Measurements from ENCODE around the gene ZNF827. TPM values are rescaled to one million over a fixed set of nuclear protein-coding genes. Genes with fewer than 3 reads are reported as not detected.

ZNF827 gene
- total RNA-seq, 2 experiments from 2014 or later = 12.2 to 14.4 TPM

GRCh38 chr4:145785391-145786008 lies 153.1 kb downstream of the ZNF827 start:
- ChIA-PET POLR2A (no interaction called here), CTCF (no interaction called here)
- H3K36me3 Mint-ChIP-seq (ENCODE audit: low read depth) = peaks cover 35% of the 10 kb centered on the region
- no peak overlapping the region for H3K27ac Mint-ChIP-seq
- DNase-seq = no peak
- H3K9me3 Mint-ChIP-seq = peaks cover 14% of the 10 kb centered on the region
- H3K4me1 Mint-ChIP-seq = peaks cover 5% of the 10 kb centered on the region
- no peaks in the 10 kb centered on the region for H3K27me3 Mint-ChIP-seq
- no peak overlapping the region for H3K4me3 Mint-ChIP-seq

GRCh38 chr4:145784036-145784435 lies 154.6 kb downstream of the ZNF827 start:
- no peak for DNase-seq
- POLR2A ChIA-PET = no interaction called here
- Mint-ChIP-seq H3K4me1 (peaks cover 5% of the 10 kb centered on the region), H3K36me3 (ENCODE audit: low read depth) (peaks cover 39% of the 10 kb centered on the region), H3K4me3 (no peak overlapping the region), H3K27me3 (no peaks in the 10 kb centered on the region), H3K9me3 (peaks cover 14% of the 10 kb centered on the region), H3K27ac (no peak overlapping the region)
- CTCF ChIA-PET = interaction anchor here (1.1 to 1.2 kb wide), 2 partner anchors 17 to 19 kb away, joined by 3 read pairs; no protein-coding TSS in a partner anchor

- ChIA-PET POLR2A (no interaction called here), CTCF (no interaction called here)
- Mint-ChIP-seq H3K4me3 (no peak overlapping the region), H3K4me1 (peaks cover 5% of the 10 kb centered on the region), H3K27me3 (no peaks in the 10 kb centered on the region), H3K27ac (no peak overlapping the region), H3K9me3 (peaks cover 14% of the 10 kb centered on the region), H3K36me3 (ENCODE audit: low read depth) (peaks cover 46% of the 10 kb centered on the region)
- no peak for DNase-seq
Measured at GRCh38 chr4:145782756-145783155, 155.9 kb downstream of the ZNF827 start.

- no peak overlapping the region for H3K27ac Mint-ChIP-seq
- H3K27me3 Mint-ChIP-seq = no peaks in the 10 kb centered on the region
- POLR2A ChIA-PET = no interaction called here
- H3K9me3 Mint-ChIP-seq = peaks cover 11% of the 10 kb centered on the region
- peaks cover 47% of the 10 kb centered on the region for H3K36me3 Mint-ChIP-seq (ENCODE audit: low read depth)
- peaks cover 5% of the 10 kb centered on the region for H3K4me1 Mint-ChIP-seq
- CTCF ChIA-PET = interaction anchor here (1.3 kb wide), 1 partner anchor 10 kb away, joined by 3 read pairs; no protein-coding TSS in a partner anchor
- H3K4me3 Mint-ChIP-seq = no peak overlapping the region
- no peak for DNase-seq
Measured at GRCh38 chr4:145781351-145781750, 157.3 kb downstream of the ZNF827 start.

GRCh38 chr4:145779319-145779801 lies 159.3 kb downstream of the ZNF827 start:
- H3K9me3 Mint-ChIP-seq = peaks cover 9% of the 10 kb centered on the region
- ChIA-PET CTCF (no interaction called here), POLR2A (no interaction called here)
- DNase-seq = no peak
- no peaks in the 10 kb centered on the region for H3K27me3 Mint-ChIP-seq
- peaks cover 45% of the 10 kb centered on the region for H3K36me3 Mint-ChIP-seq (ENCODE audit: low read depth)
- no peak overlapping the region for H3K4me3 Mint-ChIP-seq
- H3K4me1 Mint-ChIP-seq = peaks cover 5% of the 10 kb centered on the region
- H3K27ac Mint-ChIP-seq = no peak overlapping the region

GRCh38 chr4:145776208-145776607 lies 162.4 kb downstream of the ZNF827 start:
- ChIA-PET CTCF (no interaction called here), POLR2A (no interaction called here)
- H3K27ac Mint-ChIP-seq = no peak overlapping the region
- no peaks in the 10 kb centered on the region for H3K9me3 Mint-ChIP-seq
- H3K4me3 Mint-ChIP-seq = no peak overlapping the region
- H3K4me1 Mint-ChIP-seq = no peaks in the 10 kb centered on the region
- DNase-seq = no peak
- peaks cover 43% of the 10 kb centered on the region for H3K36me3 Mint-ChIP-seq (ENCODE audit: low read depth)
- no peaks in the 10 kb centered on the region for H3K27me3 Mint-ChIP-seq

GRCh38 chr4:145775406-145775805 lies 163.2 kb downstream of the ZNF827 start:
- CTCF ChIA-PET = no interaction called here

GRCh38 chr4:145774473-145774872 lies 164.2 kb downstream of the ZNF827 start:
- peaks cover 38% of the 10 kb centered on the region for H3K36me3 Mint-ChIP-seq (ENCODE audit: low read depth)
- CTCF ChIA-PET = no interaction called here
- no peak for DNase-seq
- H3K4me1 Mint-ChIP-seq = no peaks in the 10 kb centered on the region
- H3K27me3 Mint-ChIP-seq = no peaks in the 10 kb centered on the region
- H3K4me3 Mint-ChIP-seq = no peak overlapping the region
- H3K9me3 Mint-ChIP-seq = no peaks in the 10 kb centered on the region
- H3K27ac Mint-ChIP-seq = no peak overlapping the region
- POLR2A ChIA-PET = no interaction called here

More at GRCh38 chr4:145775406-145775805, 163.2 kb downstream of the ZNF827 start:
- POLR2A ChIA-PET = no interaction called here
- Mint-ChIP-seq H3K4me1 (no peaks in the 10 kb centered on the region), H3K27ac (no peak overlapping the region), H3K4me3 (no peak overlapping the region), H3K27me3 (no peaks in the 10 kb centered on the region), H3K36me3 (ENCODE audit: low read depth) (peaks cover 40% of the 10 kb centered on the region), H3K9me3 (no peaks in the 10 kb centered on the region)
- DNase-seq = no peak

- H3K9me3 Mint-ChIP-seq = no peaks in the 10 kb centered on the region
- ChIA-PET CTCF (interaction anchor here (0.5 kb wide), 1 partner anchor 21 kb away, joined by 3 read pairs; no protein-coding TSS in a partner anchor), POLR2A (no interaction called here)
- H3K27me3 Mint-ChIP-seq = no peaks in the 10 kb centered on the region
- DNase-seq = no peak
- no peak overlapping the region for H3K4me3 Mint-ChIP-seq
- no peak overlapping the region for H3K27ac Mint-ChIP-seq
- H3K36me3 Mint-ChIP-seq (ENCODE audit: low read depth) = peaks cover 36% of the 10 kb centered on the region
- H3K4me1 Mint-ChIP-seq = no peaks in the 10 kb centered on the region
Measured at GRCh38 chr4:145773581-145774234, 164.9 kb downstream of the ZNF827 start.

GRCh38 chr4:145772347-145772746 lies 166.3 kb downstream of the ZNF827 start:
- Mint-ChIP-seq H3K4me1 (peaks cover 3% of the 10 kb centered on the region), H3K4me3 (no peak overlapping the region), H3K27ac (no peak overlapping the region), H3K27me3 (no peaks in the 10 kb centered on the region), H3K36me3 (ENCODE audit: low read depth) (peaks cover 38% of the 10 kb centered on the region), H3K9me3 (peaks cover 4% of the 10 kb centered on the region)
- POLR2A ChIA-PET = interaction anchor here (0.6 kb wide), 1 partner anchor 1946 kb away, joined by 4 read pairs; no protein-coding TSS in a partner anchor
- DNase-seq = no peak
- CTCF ChIA-PET = no interaction called here

GRCh38 chr4:145770124-145770523 lies 168.5 kb downstream of the ZNF827 start:
- ChIA-PET POLR2A (no interaction called here), CTCF (no interaction called here)
- no peak for DNase-seq
- peaks cover 56% of the 10 kb centered on the region for H3K36me3 Mint-ChIP-seq (ENCODE audit: low read depth)
- no peaks in the 10 kb centered on the region for H3K27me3 Mint-ChIP-seq
- no peak overlapping the region for H3K4me3 Mint-ChIP-seq
- no peak overlapping the region for H3K27ac Mint-ChIP-seq
- H3K4me1 Mint-ChIP-seq = peaks cover 16% of the 10 kb centered on the region
- H3K9me3 Mint-ChIP-seq = peaks cover 14% of the 10 kb centered on the region

- DNase-seq = no peak
- H3K9me3 Mint-ChIP-seq = peaks cover 14% of the 10 kb centered on the region
- no peak overlapping the region for H3K27ac Mint-ChIP-seq
- ChIA-PET POLR2A (no interaction called here), CTCF (interaction anchor here (0.8 kb wide), 1 partner anchor 28 kb away, joined by 4 read pairs; no protein-coding TSS in a partner anchor)
- H3K27me3 Mint-ChIP-seq = no peaks in the 10 kb centered on the region
- no peak overlapping the region for H3K4me3 Mint-ChIP-seq
- H3K36me3 Mint-ChIP-seq (ENCODE audit: low read depth) = peaks cover 62% of the 10 kb centered on the region
- peaks cover 16% of the 10 kb centered on the region for H3K4me1 Mint-ChIP-seq
Measured at GRCh38 chr4:145769450-145770037, 169.1 kb downstream of the ZNF827 start.

- DNase-seq = no peak
- Mint-ChIP-seq H3K4me3 (no peak overlapping the region), H3K27me3 (no peaks in the 10 kb centered on the region), H3K4me1 (peaks cover 16% of the 10 kb centered on the region), H3K36me3 (ENCODE audit: low read depth) (peaks cover 55% of the 10 kb centered on the region), H3K27ac (no peak overlapping the region), H3K9me3 (peaks cover 14% of the 10 kb centered on the region)
- ChIA-PET CTCF (interaction anchor here (1.2 to 1.3 kb wide), 2 partner anchors 14 to 18 kb away, joined by 3 to 4 read pairs; no protein-coding TSS in a partner anchor), POLR2A (no interaction called here)
Measured at GRCh38 chr4:145766273-145766672, 172.3 kb downstream of the ZNF827 start.

All from activated CD4-positive, alpha-beta T cell treated with anti-CD3 and anti-CD28 coated beads, Interleukin-2, amount 10 ng/mL, durations not matched to agents 7 days and 5 days (primary cell).